GM19025 (cell line): ENCODE data around the gene RPL19.
A peak's percentile ranks its signal among the peaks of the same experiment; 100 is the strongest.
"Not testable (repeated sequence)": the region's sequence is repeated elsewhere in the genome, so short reads cannot be mapped to it uniquely, and the experiment has no call there.

Experiments used
- ATAC-seq: cut with Tn5 transposase; IDR thresholded peaks from one replicate; pipeline ENCODE4 v1.9.1; 2021; ENCODE audit warnings: mild to moderate bottlenecking, low read depth, moderate library complexity; ENCODE audit not compliant: unreplicated experiment

Gene RPL19

DNA sequence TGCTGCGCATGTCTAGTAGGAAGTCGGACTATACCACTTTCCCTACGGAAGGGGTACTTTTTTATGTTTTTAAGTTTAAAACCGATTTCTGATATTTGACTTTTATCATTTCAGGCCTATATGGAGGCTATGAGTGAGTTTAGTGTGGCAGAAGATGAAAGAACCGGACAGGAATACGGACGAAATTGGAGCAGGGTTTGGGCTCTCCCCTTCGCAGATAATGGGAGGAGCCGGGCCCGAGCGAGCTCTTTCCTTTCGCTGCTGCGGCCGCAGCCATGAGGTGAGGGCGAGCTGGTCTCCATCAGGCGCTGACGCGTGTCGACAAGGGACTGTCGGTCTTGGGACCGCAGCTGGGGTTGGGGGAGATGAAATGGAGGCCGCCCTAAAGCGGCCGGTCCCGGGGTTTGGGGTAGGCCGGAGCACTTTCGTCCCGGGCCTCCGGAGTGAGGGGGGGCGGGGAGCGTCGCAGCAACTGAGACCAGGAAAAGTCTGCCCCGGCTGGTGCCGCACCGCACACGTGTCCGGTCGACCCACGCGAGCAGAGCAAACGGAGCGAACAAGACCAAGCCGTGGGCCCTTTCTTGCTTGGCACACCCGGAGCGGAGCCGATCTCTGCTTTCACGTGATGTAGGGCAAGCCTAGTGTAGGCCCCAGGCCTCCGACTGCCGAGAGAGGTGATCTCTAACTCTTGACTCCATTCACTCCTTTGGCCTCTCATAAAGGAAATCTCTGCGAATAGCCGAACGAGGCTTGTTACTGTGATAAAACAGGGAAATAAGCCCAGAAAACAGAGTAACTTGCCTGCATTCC lies at the start of gene RPL19:
RPL19 (plus strand) TSS at position 214 of the 810 bp plus-strand sequence; CDS start at position 276, 62 bp downstream.
- ATAC-seq = peak; percentile 48

DNA sequence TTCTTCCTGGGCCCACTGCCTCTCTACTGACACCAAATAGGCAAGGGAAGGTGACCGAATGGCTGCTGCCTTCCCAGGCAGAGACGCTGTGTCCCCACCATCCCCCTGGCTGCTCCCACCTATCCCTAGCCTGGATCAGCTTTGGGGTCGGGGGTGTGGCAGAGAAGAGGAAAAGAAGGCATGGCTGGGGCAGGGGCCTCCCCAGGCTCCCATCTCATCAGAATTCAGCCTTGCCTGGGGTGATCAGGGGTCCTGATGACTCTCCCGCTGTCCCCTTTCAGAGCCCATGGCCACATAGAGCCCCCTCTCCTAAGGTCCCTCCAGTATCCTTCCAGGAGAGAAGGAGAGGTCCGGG lies 49.3 kb upstream of the RPL19 start:
- ATAC-seq = no peak

DNA sequence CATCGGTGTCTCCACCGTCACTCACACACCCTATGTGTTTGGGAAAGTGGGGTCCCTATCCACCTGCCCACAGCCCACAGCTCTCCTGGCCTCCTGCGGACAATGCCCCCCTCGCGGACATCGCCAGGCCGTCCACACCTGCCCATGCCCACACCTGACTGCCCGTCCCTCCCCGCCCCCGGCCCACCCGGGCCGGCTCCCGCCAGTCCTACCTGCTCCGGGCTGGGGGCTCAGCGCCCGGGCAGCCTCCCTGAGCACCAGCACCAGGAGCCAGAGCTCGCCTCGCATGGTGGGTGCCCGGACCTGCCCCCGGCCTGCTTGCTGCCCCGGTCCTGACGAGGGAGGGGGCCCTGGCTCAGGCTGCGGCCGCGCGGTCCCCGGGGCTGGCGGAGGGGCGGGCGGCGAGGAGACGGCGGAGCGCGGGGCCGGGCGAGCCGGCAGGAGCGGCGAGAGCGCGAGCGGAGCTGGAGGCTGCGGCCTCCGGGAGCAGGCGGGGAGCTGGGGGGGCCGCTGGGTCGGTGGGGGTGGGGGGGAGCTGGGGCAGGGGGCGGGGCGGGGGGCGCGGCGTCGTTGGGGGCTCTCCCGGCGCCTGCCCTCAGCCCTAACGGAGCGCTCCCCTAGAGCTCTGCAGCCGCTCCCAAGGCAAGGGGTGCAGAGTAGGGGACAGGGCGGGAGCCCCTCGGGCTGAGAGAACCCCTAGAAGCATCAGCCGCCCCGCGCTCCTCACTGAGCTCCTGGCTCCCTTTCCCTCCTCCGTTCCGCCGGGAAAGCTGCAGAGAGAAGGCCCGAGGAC lies 48.7 kb upstream of the RPL19 start, which contains the start of gene PLXDC1:
PLXDC1 (minus strand) TSS at position 488 of the 793 bp plus-strand sequence; CDS start at position 288, 200 bp downstream.
- no peak for ATAC-seq

DNA sequence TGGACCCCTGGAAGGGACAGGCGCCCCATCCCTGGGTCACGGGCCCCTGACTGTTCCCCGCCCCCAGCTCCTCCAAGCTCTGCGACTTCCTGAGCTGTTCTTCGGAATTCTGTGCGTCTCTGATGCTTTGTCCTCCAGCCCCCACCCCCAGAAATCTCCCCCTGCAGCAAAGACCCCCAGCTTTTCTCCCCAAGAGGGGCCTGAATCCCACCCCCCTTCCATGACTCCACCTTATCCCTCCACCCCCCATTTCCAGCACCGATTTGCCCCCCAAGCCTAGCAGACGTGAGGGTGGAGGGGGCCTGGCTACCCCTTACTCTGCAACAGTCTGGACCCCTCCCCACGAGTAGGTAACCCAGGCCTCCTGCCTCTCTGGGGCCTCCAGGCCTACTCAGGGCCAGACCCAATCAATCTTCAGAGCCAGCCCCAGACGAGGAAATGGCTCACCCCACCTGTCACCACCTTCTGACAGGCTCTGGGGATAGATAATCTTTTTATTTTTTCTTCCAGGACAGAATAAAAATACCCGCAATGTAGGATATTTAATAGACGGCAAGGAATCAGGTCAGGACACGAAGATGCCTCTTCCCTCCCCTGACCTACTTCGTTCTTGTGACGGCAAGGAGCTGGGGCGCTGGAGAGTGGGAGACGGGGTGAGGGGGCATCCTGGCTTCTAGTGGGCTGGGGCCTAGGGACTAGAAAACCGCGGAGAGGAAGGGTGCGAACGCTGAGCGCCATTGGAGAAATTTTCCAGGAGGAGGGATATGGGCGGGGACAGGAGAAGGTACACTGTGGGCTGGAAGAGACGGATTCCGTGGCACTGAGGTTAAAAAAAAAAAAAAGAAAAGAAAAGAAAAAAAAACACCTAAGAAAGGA lies 47.9 kb upstream of the RPL19 start:
- no peak for ATAC-seq

DNA sequence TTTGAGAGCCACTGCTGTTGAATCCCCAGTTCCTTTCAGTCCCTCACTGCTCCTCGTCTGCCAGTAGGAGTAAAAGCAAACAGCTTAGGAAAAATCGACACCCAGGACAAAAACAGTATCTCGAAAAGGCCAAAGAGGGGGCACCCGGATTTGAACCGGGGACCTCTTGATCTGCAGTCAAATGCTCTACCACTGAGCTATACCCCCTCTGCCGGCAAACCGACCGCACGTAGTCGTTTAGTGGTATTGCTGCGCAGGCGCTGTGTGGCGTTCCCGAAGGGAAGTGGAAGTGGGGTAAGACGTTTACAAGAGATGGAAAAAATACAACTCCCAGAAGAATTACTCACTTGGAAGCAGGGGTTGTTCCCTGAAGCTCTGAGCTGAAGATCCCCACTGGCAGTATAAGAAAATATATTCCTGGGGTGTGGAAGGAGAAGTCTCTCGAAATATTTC lies 46.5 kb upstream of the RPL19 start:
- peak; percentile 38 for ATAC-seq

DNA sequence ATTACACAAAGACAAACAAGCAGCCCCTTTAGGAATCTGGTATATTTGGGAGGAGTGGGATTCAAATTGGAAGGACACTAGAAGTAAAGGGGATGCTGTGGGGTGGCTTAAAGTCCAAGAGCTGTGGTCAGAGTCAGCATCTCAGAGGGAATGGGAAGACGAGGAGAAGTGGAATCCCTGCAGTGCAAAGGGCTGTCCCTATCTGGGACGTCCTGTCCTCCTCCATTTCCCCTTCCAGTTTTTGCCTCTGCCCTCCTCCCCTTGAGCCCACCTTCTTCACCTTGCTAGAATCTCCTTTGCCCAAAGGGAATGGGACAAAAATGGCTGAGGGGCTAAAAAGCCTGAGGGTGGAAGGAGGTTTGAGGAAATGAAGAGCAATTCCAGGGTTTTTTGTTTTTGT lies 44.4 kb upstream of the RPL19 start:
- no peak for ATAC-seq

DNA sequence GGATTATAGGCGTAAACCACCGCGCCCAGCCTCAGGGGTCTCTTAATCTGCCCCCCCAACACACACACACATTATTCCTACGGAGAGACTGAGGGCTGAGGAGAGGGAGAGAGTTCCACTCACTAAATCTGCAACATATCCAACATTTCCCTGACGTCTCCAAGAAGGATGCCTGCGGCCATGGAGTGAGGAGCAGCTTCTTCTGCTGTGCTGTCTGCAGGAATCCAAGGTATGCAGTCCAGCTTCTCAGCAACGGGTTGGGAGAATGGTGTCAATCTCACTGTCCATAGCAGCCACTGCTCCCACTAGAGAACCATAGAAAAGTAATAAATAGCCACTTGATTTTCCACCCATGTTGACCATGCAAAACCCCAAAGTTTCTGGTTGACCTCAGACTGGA lies 43.6 kb upstream of the RPL19 start:
- ATAC-seq = no peak

DNA sequence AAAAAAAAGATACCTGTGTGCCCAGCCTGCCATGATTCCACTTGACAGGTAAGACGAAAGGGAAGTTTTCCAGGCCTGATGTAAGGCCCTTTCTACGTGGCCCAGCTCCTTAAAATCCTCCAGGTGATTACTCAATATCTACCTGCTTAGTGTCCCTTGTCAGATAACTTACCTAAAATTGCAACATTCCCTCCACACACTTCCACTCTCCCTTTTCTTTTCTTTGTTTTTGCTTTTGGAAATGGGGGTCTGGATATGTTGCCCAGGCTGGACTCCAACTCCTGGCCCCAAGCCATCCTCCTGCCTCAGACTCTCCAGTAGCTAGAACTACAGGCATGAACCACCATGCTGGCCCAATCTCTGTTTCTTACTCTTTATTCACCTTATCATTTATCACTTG lies 41.5 kb upstream of the RPL19 start:
- ATAC-seq = no peak

DNA sequence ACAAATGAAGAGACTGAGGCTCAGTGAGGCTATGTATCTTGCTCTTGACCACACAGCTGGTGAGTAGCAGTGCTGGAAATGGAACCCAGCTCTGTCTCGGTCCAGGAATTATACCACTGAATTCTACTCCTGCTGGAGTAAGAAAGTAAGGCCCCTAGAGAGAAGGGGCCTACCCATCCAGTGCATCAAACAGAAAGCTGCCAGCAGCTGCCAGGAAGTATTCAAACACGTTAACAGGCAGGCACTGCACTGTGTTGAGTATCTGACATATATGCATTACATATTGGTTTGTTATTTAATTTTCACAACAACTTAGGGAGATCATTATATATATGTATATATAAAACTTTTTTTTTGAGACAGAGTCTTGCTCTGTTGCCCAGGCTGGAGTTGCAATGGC lies 38.1 kb upstream of the RPL19 start:
- no peak for ATAC-seq

DNA sequence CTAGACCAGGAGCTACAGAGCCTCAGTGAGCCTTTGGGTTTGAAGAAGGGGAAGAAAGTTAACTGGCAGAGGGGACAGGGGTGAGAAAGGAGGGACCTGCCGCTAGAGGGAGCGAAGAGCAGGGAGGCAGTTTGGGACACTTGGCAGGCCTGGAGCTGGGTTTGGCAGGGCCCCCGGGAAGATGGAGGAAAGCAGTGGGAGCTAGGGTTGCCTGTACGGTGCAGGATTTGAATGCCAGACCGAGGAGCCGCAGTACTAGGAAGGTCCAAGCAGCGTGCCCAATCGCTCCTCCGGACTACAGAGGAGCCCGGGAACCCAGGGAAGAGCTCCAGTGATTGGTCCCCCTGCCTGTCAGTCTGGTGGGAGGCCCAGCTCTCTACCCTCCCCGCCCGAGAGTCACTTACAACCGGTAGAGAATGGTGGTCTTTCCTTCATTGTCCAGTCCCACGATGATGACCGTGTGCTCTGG lies 35.4 kb upstream of the RPL19 start:
- ATAC-seq = peak; percentile 86

DNA sequence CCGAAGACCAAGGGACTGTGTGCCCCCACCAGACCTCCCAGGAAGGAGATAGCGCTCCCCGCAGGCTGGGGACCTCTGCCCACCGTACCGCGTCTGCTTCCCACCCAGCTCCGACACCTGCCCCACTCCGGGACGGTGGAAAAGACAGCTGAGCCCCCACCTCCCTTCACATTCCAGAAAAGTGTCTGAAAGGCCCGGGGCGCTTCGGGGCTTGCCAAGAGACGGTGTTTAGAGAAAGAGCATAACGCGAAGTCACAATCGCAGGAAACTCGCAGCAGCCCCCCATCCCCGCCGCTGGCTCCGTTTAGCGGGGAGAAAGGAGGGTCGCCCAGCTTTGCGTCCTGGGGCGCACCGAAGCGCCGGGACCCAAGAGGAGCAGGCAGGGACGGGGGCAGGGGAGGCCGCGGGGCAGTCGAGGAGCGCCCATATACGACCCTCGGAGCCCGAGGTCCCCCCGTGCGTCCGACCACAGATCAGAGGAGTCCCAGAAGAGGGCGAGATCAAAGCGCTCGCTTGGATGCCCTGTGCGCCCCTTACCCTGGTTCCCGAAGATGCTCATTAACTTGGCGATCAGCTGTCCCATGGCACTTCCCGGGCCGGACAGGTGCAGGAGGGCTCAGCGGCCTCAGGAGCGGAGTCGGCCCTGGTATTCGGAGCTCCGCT lies 34.8 kb upstream of the RPL19 start:
- ATAC-seq = no peak

DNA sequence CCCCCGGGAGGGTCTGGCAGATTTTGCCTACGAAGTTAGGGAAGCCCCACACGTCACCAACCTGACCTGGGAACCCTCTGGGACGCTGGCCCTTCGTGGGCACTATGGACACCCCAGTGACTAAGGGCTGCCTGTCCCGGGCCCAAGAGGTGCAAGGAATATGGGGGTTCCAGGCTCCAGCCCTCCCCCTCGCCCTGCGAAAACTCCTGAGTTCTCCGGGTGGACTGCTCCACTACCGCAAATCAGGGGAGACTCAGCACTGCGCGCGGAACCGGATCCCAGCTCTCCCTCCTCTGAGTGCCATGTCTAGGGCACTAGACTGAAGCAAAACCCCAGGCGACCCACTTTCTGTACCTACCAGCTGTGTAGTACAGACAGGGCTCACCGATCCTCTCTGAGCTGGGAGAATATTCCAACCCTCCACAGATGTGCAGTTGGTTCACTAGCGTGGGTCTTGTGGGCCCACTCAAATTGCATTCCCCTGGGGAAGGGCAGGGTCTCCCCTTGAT lies 34.2 kb upstream of the RPL19 start, which contains the start of gene ARL5C:
ARL5C (minus strand) TSS at position 321 of the 509 bp plus-strand sequence. CDS start 401 bp downstream, outside the sequence.
- ATAC-seq = no peak

DNA sequence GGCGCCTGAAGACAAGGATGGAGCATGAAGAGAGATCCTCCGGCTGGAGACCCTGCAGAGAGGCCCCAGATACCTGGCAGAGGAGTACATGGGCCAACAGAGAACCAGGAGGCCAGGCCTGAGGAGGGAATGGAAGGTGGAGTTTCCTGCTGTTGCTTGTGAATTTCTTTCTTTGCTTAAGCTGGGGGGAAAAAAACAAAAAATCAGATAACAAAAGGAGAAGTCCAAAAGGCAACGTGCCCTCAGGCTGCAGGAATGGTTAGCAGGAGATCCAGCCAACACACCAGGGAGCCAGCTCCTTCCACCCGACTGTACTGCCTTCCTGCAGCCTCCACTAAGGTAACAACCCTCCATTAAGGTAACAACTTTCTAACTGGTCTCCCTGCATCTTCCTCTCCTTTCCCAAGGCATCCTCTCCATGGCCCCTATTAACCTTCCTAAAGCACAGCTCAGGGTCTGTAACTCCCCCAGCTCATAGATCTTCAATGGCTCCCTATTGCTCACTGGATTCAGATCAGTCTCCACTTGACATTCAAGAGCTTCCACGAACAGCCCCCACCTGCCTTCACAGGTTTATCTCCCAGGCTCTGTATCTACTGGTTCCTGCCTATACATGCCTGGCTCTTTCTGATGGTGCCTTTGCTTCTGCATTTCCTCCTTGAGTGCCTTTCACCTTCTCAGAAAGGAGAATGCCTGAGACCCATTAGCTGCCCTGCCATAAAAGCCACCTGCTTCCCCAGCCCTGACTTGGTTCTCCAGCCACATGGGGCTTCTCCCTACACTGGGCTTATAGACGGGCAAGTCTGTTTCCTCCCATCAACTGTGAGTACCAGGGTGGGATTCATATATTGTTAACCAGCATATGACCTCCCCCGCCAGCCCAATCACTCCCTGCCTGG lies 33.4 kb upstream of the RPL19 start:
- ATAC-seq = no peak

DNA sequence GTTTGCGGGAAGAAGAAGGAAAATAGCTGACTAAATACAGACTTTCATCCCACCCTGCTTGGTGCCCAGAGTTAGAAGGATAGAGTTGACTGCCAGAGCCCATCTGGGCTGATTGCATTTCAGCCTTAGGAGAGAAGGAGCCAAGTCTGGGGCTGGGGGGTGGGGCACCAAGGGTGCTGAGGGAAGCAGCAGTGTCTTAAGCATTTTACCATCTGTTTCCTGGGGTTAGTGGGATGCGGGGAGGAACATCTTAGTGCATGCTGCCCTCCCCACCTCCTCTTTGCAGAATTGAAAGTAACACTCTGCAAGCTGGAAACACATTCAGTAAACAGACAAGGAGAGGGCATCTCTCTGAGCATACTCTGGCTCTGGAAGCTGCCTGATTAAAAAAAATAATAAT lies 32.6 kb upstream of the RPL19 start:
- no peak for ATAC-seq

DNA sequence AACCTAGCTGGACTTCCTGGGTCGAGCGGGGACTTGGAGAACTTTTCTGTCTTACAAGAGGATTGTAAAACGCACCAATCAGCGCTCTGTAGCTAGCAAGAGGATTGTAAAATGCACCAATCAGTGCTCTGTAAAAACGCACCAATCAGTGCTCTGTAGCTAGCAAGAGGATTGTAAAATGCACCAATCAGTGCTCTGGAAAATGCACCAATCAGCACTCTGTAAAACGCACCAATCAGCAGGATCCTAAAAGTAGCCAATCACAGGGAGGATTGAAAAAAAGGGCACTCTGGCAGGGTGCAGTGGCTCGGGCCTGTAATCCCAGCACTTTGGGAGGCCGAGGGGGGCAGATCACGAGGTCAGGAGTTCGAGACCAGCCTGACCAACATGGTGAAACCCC lies 31.6 kb upstream of the RPL19 start:
- ATAC-seq = not testable (repeated sequence)

DNA sequence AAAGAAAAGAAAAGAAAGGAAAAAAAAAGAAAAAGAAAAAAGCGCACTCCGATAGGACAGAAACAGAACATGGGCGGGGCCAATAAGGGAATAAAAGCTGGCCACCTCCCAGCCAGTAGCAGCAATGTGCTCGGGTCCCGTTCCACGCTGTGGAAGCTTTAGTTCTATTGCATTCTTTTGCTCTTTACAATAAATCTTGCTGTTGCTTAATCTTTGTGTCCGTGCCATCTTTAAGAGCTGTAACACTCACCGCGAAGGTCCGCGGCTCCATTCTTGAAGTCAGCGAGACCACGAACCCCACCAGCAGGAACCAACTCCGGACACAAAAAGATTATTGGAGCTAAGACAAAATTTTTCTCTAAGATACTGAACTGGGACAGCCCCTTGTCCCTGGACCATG lies 31.0 kb upstream of the RPL19 start:
- no peak for ATAC-seq

DNA sequence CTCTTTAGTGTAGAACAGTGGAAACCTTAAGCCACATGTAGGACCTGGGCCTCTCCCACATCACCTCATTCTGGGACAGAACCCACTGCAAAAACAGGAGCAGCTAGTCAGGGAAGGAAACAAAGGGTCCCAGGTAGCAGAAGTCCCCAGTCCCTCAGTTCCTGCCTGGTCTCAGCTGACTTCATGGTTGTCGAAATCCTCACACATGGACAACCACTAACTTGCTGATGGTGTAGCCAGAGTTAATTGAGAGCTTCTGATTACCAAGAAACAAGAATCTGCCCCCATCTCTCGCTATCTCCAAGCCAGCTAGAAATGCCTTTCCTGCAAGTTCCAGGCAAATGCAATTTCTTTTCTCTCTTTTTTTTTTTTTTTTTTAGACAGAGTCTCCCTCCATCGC lies 30.6 kb upstream of the RPL19 start:
- no peak for ATAC-seq

DNA sequence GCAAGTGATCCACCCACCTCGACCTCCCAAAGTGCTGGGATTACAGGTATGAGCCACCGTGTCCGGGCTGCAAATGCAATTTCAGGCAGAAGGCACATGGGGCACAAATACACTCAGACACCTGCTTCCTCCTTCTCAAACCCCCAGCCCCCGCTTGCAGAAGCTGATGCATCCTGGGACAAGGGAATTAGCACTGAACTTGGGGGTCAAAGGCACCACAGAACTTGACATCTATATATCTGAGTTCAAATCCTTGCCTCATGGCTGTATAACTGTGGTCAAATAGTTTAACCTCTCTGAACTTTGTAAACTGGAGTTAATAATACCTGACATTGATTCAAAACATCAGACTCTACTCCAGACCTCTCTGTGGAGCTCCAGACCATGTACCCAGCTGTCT lies 30.0 kb upstream of the RPL19 start:
- no peak for ATAC-seq

DNA sequence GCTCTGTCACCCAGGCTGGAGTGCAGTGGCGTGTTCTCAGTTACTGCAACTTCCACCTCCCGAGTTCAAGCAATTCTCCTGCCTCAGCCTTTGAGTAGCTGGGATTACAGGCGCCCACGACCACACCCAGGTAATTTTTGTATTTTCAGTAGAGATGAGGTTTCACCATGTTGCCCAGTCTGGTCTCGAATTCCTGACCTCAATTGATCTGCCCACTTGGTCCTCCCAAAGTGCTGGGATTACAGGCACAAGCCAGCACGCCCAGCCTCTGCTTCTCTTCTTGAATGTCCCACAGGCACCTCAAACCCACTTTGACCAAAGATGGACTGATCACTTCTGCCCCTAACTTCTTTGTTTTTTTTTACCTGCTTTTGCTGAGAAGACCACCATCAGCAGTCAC lies 29.5 kb upstream of the RPL19 start:
- no peak for ATAC-seq
